GM19023 (cell line): ENCODE results near the gene TADA1.
"Not testable (repeated sequence)": the region's sequence is repeated elsewhere in the genome, so short reads cannot be mapped to it uniquely, and the experiment has no call there.

Experiments used
- ATAC-seq: cut with Tn5 transposase; IDR thresholded peaks from one replicate; pipeline ENCODE4 v1.9.1; 2021; ENCODE audit warnings: mild to moderate bottlenecking, moderate library complexity; ENCODE audit not compliant: unreplicated experiment

Gene TADA1

DNA sequence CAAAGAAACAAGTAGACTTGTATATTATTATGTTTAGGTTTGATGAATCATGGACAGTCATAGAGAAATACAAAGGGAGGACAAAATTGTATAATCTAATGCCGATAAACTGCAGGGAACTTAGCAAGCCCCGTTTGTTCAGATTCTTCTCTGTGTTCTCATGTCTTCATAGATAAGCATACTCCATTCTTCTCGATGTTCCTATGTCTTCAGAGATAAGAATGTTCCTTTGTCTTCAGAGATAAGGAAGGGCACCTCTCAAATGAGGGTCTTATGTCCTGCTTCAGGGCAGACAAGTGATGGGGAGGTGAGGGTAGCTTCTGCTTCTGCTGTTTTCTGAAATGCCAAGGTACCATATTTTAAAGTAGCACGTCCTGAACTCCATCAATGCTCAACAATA, 19.7 kb upstream of the TADA1 start:
- ATAC-seq, result no peak

DNA sequence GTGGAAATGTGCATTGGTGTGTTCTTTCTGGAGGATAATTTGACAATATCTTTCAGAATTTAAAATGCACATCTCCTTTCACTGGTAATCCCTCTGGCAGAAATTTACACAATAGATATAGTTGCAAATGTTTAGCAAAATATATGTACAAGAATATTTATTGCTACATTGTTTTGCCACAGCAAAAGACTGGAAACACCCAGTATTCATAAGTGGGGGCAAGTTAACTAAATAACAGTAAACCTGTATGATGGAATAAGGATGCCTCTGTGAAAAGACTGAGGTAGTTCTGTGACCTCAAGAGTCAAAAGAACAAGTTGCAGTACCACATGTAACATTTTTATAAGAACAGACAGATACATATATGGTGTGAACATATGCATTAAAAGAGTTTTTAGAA, 13.7 kb upstream of the TADA1 start:
- ATAC-seq, result no peak

- ATAC-seq, result no peak
These were observed 12.5 kb upstream of the TADA1 start for GRCh38 chr1:166888373-166889111.

DNA sequence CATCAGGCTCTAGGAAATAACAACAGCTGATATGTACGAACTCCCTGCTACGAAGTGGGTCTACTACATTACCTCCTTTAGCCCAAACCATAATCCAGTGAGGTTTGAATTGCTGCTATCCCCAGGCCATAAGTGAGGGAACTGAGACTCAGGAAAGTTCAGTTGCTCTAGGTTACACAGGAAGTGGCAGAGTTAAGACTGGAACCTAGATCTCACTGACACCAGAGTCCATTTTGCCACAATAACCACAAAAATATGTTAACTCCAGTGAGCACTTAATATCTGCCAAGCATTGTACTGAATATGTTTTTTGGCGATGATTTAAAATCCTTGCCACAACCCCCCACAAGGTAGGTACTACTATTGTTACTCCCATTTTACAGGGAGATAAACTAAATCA, 8.9 kb upstream of the TADA1 start:
- no peak for ATAC-seq

DNA sequence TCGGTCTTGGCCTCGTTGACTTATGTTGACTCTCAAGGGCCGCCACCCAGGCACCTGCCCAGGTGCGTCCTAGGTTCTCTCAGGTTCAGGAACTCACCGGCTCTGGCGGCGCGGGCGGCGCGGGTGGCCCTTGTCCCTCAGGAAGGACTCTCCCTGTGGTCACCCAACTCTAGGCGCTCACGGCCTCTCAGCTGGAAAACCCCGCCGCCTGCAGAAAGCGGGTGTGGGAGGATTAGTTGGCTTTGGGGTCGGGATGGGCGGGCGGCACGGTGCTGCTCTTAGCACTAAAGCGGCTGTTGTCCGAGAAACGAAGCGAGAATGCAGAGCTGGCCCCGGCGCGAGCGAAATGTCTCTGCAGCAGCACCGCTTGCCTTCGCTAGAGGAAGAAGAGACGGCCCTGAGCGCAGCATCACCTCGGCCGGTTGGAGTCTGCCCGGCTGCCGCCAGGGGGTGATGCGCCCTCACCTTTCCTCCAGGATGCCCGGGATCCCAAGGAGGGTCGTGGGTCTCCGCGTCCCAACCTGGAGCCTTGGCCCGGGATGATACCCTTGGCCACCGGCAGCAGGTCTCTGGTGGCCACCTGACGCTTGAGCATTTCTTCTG, 8.1 kb upstream of the TADA1 start:
- ATAC-seq, result no peak

DNA sequence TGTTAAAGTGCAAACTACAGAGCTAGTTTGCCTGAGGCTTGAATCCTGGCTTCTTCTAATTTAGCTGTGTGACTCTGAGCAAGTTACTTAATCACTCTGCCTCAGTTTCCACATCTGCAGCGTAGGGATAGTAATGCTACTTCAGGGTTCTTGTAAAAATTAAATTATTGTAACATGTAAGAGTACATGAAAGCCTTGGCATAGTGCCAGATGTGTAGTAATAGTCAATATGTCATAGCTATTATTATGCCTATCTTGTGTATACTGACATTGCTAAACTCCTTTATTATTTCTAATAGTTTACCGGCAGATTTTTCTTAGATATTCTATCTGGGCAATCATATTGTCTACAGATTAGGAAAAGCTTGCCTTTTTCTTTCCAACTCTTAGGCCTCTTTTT, 6.8 kb upstream of the TADA1 start:
- ATAC-seq, result no peak

DNA sequence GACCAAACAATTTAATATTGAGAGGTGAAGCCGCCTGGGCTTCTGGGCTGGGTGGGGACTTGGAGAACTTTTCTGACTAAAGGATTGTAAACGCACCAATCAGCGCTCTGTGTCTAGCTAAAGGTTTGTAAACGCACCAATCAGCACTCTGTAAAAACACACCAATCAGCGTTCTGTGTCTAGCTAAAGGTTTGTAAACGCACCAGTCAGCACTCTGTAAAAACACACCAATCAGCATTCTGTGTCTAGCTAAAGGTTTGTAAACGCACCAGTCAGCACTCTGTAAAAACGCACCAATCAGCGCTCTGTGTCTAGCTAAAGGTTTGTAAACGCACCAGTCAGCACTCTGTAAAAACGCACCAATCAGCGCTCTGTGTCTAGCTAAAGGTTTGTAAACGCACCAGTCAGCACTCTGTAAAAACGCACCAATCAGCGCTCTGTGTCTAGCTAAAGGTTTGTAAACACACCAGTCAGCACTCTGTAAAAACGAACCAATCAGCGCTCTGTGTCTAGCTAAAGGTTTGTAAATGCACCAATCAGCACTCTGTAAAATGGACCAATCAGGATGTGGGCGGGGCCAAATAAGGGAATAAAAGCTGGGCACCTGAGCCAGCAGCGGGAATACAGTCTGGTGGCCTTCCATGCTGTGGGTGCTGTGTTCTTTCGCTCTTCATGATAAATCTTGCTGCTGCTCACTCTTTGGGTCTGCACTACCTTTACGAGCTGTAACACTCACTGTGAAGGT, 2.3 kb upstream of the TADA1 start:
- ATAC-seq, result not testable (repeated sequence)

DNA sequence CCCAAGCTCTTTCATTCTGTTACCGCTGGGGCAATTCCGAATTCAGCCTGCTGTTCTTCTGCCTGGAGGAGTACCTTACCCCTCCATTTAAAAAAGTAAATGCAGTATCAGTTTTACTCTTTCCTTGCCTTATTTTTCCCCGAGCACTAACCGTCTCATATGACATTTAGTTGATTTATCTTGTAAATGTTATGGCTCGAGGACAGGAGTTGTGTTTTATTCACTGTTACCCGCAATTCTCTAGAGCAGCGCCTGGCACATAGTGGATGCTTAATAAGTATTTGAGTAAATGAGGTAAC, 425 bp upstream of the TADA1 start:
- ATAC-seq, result peak; percentile 3

GRCh38 chr1:166875302-166875733, 746 bp downstream of the TADA1 start:
- no peak for ATAC-seq

DNA sequence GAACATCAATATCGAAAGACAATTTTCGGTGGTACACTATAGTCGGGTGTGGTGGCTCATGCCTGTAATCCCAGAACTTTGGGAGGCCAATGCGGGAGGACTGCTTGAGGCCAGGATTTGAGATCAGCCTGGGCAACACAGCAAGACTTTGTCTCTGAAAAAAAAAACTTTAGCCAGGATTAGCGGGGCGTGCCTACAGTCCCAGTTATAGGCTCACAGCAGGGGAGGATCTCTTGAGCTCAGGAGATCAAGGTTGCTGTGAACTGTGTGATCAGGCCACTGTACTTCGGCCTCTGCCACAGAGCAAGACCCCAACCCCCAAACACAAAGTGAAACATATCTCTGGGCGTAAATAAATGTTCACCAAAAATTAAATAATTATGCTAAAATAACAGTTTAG, 1.6 kb downstream of the TADA1 start:
- ATAC-seq, result no peak

DNA sequence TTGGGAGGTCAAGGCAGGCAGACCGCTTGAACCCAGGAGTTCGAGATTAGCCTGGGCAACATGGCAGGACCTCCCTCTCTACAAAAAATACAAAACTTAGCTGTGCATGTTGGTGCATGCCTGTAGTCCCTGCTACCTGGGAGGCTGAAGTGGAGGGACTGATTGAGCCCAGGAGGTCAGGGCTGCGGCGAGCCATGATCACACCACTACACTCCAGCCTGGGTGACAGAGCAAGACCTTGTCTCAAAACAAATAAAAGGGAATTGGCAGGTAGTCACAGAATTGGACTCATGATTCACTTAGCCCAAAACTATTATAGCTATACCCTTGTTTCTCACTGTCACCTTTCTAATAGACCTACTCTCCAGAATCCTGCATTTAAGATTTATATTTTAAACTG, 5.5 kb downstream of the TADA1 start:
- ATAC-seq, result no peak

- no peak for ATAC-seq
These were observed 6.6 kb downstream of the TADA1 start for GRCh38 chr1:166869318-166870099.

DNA sequence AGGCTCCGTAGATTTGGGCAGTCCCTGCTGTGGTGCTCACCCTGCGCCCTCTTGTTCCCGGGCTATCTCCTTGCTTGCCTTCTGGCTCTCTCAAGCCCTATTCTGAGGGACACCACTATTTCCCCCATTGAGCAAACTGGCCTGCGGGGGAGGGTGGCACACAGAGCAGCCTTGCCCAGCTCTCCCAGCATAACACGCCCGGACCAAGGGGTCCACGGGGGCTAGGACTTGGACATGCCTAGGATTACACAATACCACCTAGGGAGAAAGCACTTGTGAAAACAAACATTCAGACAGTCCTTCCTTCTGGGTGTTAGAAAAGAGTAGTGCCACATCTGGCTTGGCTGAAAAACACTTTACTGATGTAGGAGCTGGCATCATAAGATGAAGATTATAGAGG, 7.4 kb downstream of the TADA1 start:
- ATAC-seq, result no peak

- ATAC-seq, result no peak
These were observed 10.1 kb downstream of the TADA1 start for GRCh38 chr1:166865926-166866325.

GRCh38 chr1:166859597-166859996, 16.5 kb downstream of the TADA1 start:
- ATAC-seq, result no peak

- ATAC-seq, result no peak
These were observed 17.2 kb downstream of the TADA1 start for GRCh38 chr1:166858726-166859419.

- no peak for ATAC-seq
These were observed 18.1 kb downstream of the TADA1 start for GRCh38 chr1:166857995-166858394.

DNA sequence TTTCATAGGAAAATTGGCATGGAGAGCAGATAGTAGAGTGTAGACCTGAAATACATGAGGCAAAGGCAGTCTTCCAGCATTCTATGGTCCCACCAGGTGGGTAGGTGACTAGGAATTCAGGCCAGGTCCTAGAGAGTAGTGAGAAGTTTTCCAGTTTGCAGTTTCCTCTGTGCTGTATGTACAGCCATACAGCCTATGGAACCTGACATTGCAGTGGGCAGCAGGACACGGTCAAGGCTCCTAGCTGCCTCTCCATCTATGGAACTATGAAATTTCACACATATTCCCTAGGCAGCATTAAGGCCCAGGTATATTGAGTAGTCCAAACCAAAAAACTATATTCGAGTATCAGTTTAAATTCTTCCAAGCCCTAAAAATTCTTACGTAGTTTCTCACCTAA, 20.5 kb downstream of the TADA1 start:
- ATAC-seq, result no peak

DNA sequence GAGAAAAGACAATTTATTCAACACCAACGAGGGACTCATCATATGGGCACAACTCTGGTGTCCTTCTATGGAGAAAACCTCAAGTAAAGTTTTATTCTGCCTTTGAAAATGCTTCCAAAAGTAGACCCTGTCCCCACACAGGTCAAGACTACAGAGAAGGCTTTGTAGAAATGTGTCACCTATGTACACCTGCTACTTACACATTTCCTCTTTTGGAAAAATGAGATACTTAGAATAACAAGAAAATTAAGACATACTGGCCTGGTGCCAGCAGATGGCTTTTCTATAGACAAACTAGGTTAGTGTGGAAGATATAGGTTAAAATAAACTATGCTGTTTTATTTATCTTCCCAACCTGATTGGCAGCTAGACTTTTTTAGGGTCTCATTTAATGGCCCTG, 23.1 kb downstream of the TADA1 start:
- no peak for ATAC-seq

DNA sequence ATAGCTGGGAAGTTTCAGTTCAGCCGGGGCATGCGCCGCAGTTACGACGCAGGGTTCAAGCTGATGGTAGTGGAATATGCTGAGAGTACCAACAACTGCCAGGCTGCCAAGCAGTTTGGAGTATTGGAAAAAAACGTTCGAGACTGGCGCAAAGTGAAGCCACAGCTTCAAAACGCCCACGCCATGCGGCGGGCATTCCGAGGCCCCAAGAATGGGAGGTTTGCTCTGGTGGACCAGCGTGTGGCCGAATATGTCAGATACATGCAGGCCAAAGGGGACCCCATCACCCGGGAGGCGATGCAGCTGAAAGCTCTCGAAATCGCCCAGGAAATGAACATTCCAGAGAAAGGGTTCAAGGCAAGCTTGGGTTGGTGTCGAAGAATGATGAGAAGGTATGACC, 26.9 kb downstream of the TADA1 start:
- no peak for ATAC-seq

GRCh38 chr1:166848193-166848592, 27.9 kb downstream of the TADA1 start:
- ATAC-seq, result no peak
